Measurements from ENCODE around the gene FOXC2.

FOXC2 gene

GRCh38 chr16:86566966-86567700, 504 bp downstream of the FOXC2 start:
- no peak for DNase-seq
- H4K20me1 ChIP-seq (ENCODE audit: insufficient read depth, low read length): no peaks in the 10 kb centered on the region
- no peak overlapping the region for H3K4me2 ChIP-seq (ENCODE audit: insufficient read depth, low read length)
- no peaks in the 10 kb centered on the region for H3K36me3 ChIP-seq (ENCODE audit: insufficient read depth, low read length)
- no peak overlapping the region for H3K4me3 ChIP-seq (ENCODE audit: low read depth in 1 of 2, low read length in 2 of 2)
- H3K9me3 ChIP-seq (ENCODE audit: insufficient read depth, low read length, severe bottlenecking): no peaks in the 10 kb centered on the region
- peaks cover 14% of the 10 kb centered on the region for H3K27me3 ChIP-seq (ENCODE audit: insufficient read depth, low read length, poor library complexity)
- H2AFZ ChIP-seq (ENCODE audit: low read depth, low read length): no peak overlapping the region
- no peak for ATAC-seq (ENCODE audit: insufficient read depth, low read depth)
- H3K27ac ChIP-seq (ENCODE audit: low read length): no peak overlapping the region
- no peaks in the 10 kb centered on the region for H3K79me2 ChIP-seq (ENCODE audit: insufficient read depth, low read length)
- no peak overlapping the region for H3K9ac ChIP-seq (ENCODE audit: low read depth, low read length)
- H3K4me1 ChIP-seq (ENCODE audit: insufficient read depth, low read length): peaks cover 11% of the 10 kb centered on the region
- no peak for TF ChIP-seq EZH2 (IDR thresholded peaks at IDR 0.05; ENCODE audit: borderline replicate concordance, low read depth, low read length, severe bottlenecking)
- TF ChIP-seq CTCF (IDR thresholded peaks at IDR 0.05; ENCODE audit: borderline replicate concordance, extremely low read depth, low read length, poor library complexity, severe bottlenecking): no peak

- no peaks in the 10 kb centered on the region for H4K20me1 ChIP-seq (ENCODE audit: insufficient read depth, low read length)
- peaks cover 14% of the 10 kb centered on the region for H3K27me3 ChIP-seq (ENCODE audit: insufficient read depth, low read length, poor library complexity)
- H3K36me3 ChIP-seq (ENCODE audit: insufficient read depth, low read length): no peaks in the 10 kb centered on the region
- H3K27ac ChIP-seq (ENCODE audit: low read length): no peak overlapping the region
- H3K4me1 ChIP-seq (ENCODE audit: insufficient read depth, low read length): peaks cover 11% of the 10 kb centered on the region
- H3K9ac ChIP-seq (ENCODE audit: low read depth, low read length): no peak overlapping the region
- ATAC-seq (ENCODE audit: insufficient read depth, low read depth): no peak
- TF ChIP-seq EZH2 (IDR thresholded peaks at IDR 0.05; ENCODE audit: borderline replicate concordance, low read depth, low read length, severe bottlenecking): no peak
- TF ChIP-seq CTCF (IDR thresholded peaks at IDR 0.05; ENCODE audit: borderline replicate concordance, extremely low read depth, low read length, poor library complexity, severe bottlenecking): no peak
- H3K4me2 ChIP-seq (ENCODE audit: insufficient read depth, low read length): no peak overlapping the region
- no peak for DNase-seq
- H3K79me2 ChIP-seq (ENCODE audit: insufficient read depth, low read length): no peaks in the 10 kb centered on the region
- H3K4me3 ChIP-seq (ENCODE audit: low read depth in 1 of 2, low read length in 2 of 2): no peak overlapping the region
- no peaks in the 10 kb centered on the region for H3K9me3 ChIP-seq (ENCODE audit: insufficient read depth, low read length, severe bottlenecking)
- H2AFZ ChIP-seq (ENCODE audit: low read depth, low read length): no peak overlapping the region
Measured at GRCh38 chr16:86567701-86568581, 1.3 kb downstream of the FOXC2 start.

GRCh38 chr16:86568677-86569623, 2.3 kb downstream of the FOXC2 start:
- H3K4me3 ChIP-seq (ENCODE audit: low read depth in 1 of 2, low read length in 2 of 2): no peak overlapping the region
- no peak overlapping the region for H3K27ac ChIP-seq (ENCODE audit: low read length)
- no peaks in the 10 kb centered on the region for H3K9me3 ChIP-seq (ENCODE audit: insufficient read depth, low read length, severe bottlenecking)
- H3K4me1 ChIP-seq (ENCODE audit: insufficient read depth, low read length): peaks cover 4% of the 10 kb centered on the region
- DNase-seq (no peak), ATAC-seq (ENCODE audit: insufficient read depth, low read depth) (no peak)
- H3K27me3 ChIP-seq (ENCODE audit: insufficient read depth, low read length, poor library complexity): peaks cover 13% of the 10 kb centered on the region
- H3K4me2 ChIP-seq (ENCODE audit: insufficient read depth, low read length): no peak overlapping the region
- no peaks in the 10 kb centered on the region for H4K20me1 ChIP-seq (ENCODE audit: insufficient read depth, low read length)
- H2AFZ ChIP-seq (ENCODE audit: low read depth, low read length): no peak overlapping the region
- H3K9ac ChIP-seq (ENCODE audit: low read depth, low read length): no peak overlapping the region
- no peaks in the 10 kb centered on the region for H3K36me3 ChIP-seq (ENCODE audit: insufficient read depth, low read length)
- H3K79me2 ChIP-seq (ENCODE audit: insufficient read depth, low read length): no peaks in the 10 kb centered on the region
- TF ChIP-seq CTCF (IDR thresholded peaks at IDR 0.05; ENCODE audit: borderline replicate concordance, extremely low read depth, low read length, poor library complexity, severe bottlenecking) (no peak), EZH2 (IDR thresholded peaks at IDR 0.05; ENCODE audit: borderline replicate concordance, low read depth, low read length, severe bottlenecking) (no peak)
